ENCODE measurements around the gene LRTM2.

DNA sequence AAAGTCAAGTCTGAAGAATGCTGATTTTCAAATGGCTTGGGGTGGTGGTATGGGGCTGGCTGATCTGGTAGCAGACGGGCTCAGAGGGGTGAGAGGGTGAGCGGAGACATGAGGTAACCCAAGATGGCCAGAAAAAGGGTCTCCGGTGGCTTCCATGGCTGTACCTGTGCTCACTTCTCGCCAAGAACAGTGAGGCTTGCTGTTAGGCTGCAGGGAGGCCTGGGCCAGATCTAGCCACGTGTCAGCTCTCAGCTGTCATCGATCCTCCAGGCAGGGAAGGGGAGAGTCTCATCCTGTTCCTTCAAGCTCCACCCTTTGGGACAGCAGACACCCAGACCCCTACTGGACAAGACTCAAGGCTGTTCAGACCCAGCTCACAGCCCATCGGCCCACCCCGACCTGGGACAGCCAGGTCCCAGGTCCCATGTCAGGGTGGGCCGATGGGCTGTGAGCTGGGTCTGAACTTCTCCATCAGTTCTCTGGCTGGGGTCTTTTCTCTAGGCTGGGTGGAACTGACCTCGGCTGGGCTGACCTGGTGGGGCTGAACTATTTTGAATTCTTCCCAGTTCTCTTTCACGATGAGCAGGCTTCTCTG, 9.0 kb downstream of the LRTM2 start:
- no peak for TF ChIP-seq ELF4 (IDR thresholded peaks at IDR 0.05)
- TF ChIP-seq TARDBP (IDR thresholded peaks at IDR 0.05), result no peak
- TF ChIP-seq ZNF384 (IDR thresholded peaks at IDR 0.05), result no peak
